ENCODE results near the gene ILKAP.

Gene ILKAP

DNA sequence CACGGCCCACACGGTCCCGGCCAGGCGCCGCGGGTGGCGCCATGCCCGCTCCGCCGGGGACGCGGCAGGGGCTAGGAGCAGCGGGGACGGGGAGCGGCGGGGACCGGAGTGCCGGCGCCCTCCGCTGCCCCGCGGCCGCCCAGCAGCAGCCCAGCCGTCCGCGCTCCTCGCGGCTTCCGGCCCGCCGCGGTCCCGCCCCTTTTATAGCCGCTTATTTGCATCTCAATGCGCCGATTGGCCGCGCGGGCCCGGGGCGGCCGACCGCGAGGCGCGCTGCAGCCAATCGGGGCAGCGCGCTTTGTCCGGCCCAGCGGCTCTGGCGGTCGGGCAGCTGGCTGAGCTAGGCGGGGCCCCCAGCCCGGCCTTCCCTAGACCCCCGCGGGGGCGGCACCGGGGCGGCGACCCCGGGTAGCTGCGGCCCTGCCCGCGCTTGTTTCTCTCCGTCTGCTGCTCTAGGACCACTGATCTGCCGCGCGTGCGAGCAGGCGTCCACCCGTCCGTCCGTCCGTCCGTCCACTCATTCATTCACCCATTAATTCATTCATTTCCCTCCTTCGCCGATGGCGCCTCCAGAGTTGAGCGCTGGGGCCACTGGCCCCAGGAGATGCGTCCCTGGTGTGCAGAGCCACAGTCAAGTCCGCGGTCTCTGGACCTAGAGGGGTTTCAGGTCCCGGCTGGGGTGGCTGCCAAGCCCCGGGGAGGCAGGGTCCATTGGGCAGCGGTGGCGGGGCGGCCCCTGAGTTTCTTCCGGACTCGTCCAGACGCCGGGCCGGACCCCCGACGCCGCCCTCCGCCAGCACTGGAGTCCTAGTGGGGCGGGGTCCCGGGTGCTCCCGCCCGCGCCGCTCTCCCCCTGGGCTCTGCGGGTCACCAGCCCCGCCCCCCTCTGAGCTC lies 36.6 kb upstream of the ILKAP start, which contains the start of gene HES6:
Gene HES6 (minus strand): TSS at position 176 of the 894 bp plus-strand sequence. CDS start 133 bp downstream, at position 43.
- no peaks in the 10 kb centered on the region for H4K20me1 ChIP-seq (ENCODE audit: insufficient read depth, low read length)
- peaks cover 6% of the 10 kb centered on the region; the same call in 1 of the 2 replicates for H3K36me3 ChIP-seq (ENCODE audit: insufficient read depth, low read length)
- H3K27me3 ChIP-seq (ENCODE audit: insufficient read depth, low read length), result 0 out of 2 replicates have a peak, but pooled peaks cover 3% of the 10 kb centered on the region
- H3K9me2 ChIP-seq (ENCODE audit: low read depth, low read length), result no peaks in the 10 kb centered on the region
- H3K9ac ChIP-seq (ENCODE audit: low read length), result peak within 1 kb of the TSS; percentile 88
- peak within 1 kb of the TSS; percentile 82 for H3K4me3 ChIP-seq (ENCODE audit: low read depth, low read length, poor library complexity, severe bottlenecking)
- peak within 1 kb of the TSS; percentile 81 for H3K4me2 ChIP-seq (ENCODE audit: low read length)
- no peaks in the 10 kb centered on the region for H3K9me3 ChIP-seq (ENCODE audit: low read length)
- peak within 1 kb of the TSS; percentile 34 for H3K27ac ChIP-seq (ENCODE audit: low read depth, low read length, poor library complexity, severe bottlenecking)
- H3K4me1 ChIP-seq (ENCODE audit: insufficient read depth, low read length, severe bottlenecking), result peaks cover 25% of the 10 kb centered on the region
- no peak within 1 kb of the TSS for H2AFZ ChIP-seq (ENCODE audit: low read length)
- H3F3A ChIP-seq (ENCODE audit: insufficient read depth, low read length), result no peaks in the 10 kb centered on the region
- no peaks in the 10 kb centered on the region for H3K79me2 ChIP-seq (ENCODE audit: insufficient read depth, low read length)
- TF ChIP-seq EZH2 (IDR thresholded peaks at IDR 0.05; ENCODE audit: borderline replicate concordance, low read length), result no peak
- TF ChIP-seq, protein P1, sequence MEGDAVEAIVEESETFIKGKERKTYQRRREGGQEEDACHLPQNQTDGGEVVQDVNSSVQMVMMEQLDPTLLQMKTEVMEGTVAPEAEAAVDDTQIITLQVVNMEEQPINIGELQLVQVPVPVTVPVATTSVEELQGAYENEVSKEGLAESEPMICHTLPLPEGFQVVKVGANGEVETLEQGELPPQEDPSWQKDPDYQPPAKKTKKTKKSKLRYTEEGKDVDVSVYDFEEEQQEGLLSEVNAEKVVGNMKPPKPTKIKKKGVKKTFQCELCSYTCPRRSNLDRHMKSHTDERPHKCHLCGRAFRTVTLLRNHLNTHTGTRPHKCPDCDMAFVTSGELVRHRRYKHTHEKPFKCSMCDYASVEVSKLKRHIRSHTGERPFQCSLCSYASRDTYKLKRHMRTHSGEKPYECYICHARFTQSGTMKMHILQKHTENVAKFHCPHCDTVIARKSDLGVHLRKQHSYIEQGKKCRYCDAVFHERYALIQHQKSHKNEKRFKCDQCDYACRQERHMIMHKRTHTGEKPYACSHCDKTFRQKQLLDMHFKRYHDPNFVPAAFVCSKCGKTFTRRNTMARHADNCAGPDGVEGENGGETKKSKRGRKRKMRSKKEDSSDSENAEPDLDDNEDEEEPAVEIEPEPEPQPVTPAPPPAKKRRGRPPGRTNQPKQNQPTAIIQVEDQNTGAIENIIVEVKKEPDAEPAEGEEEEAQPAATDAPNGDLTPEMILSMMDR (IDR thresholded peaks at IDR 0.05; ENCODE audit: low read length), result no peak

GRCh38 chr2:238239543-238239862 lies 36.0 kb upstream of the ILKAP start:
- no peak overlapping the region for H2AFZ ChIP-seq (ENCODE audit: low read length)

GRCh38 chr2:238238766-238239542 lies 35.5 kb upstream of the ILKAP start:
- Histone ChIP-seq H3K4me3 (ENCODE audit: low read depth, low read length, poor library complexity, severe bottlenecking) (peak overlapping the region; percentile 82), H3K9me3 (ENCODE audit: low read length) (no peaks in the 10 kb centered on the region), H3K79me2 (ENCODE audit: insufficient read depth, low read length) (no peaks in the 10 kb centered on the region), H3K36me3 (ENCODE audit: insufficient read depth, low read length) (peaks cover 6% of the 10 kb centered on the region; the same call in 1 of the 2 replicates), H4K20me1 (ENCODE audit: insufficient read depth, low read length) (no peaks in the 10 kb centered on the region), H3K27ac (ENCODE audit: low read depth, low read length, poor library complexity, severe bottlenecking) (no peak overlapping the region), H2AFZ (ENCODE audit: low read length) (no peak overlapping the region), H3F3A (ENCODE audit: insufficient read depth, low read length) (no peaks in the 10 kb centered on the region), H3K9ac (ENCODE audit: low read length) (no peak overlapping the region; the same call in 1 of the 2 replicates), H3K9me2 (ENCODE audit: low read depth, low read length) (no peaks in the 10 kb centered on the region), H3K4me1 (ENCODE audit: insufficient read depth, low read length, severe bottlenecking) (peaks cover 25% of the 10 kb centered on the region), H3K4me2 (ENCODE audit: low read length) (peak overlapping the region; percentile 62), H3K27me3 (ENCODE audit: insufficient read depth, low read length) (0 out of 2 replicates have a peak, but pooled peaks cover 3% of the 10 kb centered on the region)
- TF ChIP-seq EZH2 (IDR thresholded peaks at IDR 0.05; ENCODE audit: borderline replicate concordance, low read length), result no peak
- TF ChIP-seq, protein P1 (IDR thresholded peaks at IDR 0.05; ENCODE audit: low read length), result peak; percentile 21; the same call in 1 of the 2 replicates

More at GRCh38 chr2:238239543-238239862, 36.0 kb upstream of the ILKAP start:
- TF ChIP-seq, protein P1 (IDR thresholded peaks at IDR 0.05; ENCODE audit: low read length), result no peak
- no peak for TF ChIP-seq EZH2 (IDR thresholded peaks at IDR 0.05; ENCODE audit: borderline replicate concordance, low read length)
- Histone ChIP-seq H3K9me3 (ENCODE audit: low read length) (no peaks in the 10 kb centered on the region), H3F3A (ENCODE audit: insufficient read depth, low read length) (no peaks in the 10 kb centered on the region), H3K4me1 (ENCODE audit: insufficient read depth, low read length, severe bottlenecking) (peaks cover 25% of the 10 kb centered on the region), H4K20me1 (ENCODE audit: insufficient read depth, low read length) (no peaks in the 10 kb centered on the region), H3K4me2 (ENCODE audit: low read length) (peak overlapping the region; percentile 81), H3K27ac (ENCODE audit: low read depth, low read length, poor library complexity, severe bottlenecking) (no peak overlapping the region), H3K9me2 (ENCODE audit: low read depth, low read length) (no peaks in the 10 kb centered on the region), H3K4me3 (ENCODE audit: low read depth, low read length, poor library complexity, severe bottlenecking) (peak overlapping the region; percentile 82), H3K9ac (ENCODE audit: low read length) (peak overlapping the region; percentile 88), H3K79me2 (ENCODE audit: insufficient read depth, low read length) (no peaks in the 10 kb centered on the region), H3K27me3 (ENCODE audit: insufficient read depth, low read length) (0 out of 2 replicates have a peak, but pooled peaks cover 3% of the 10 kb centered on the region), H3K36me3 (ENCODE audit: insufficient read depth, low read length) (peaks cover 6% of the 10 kb centered on the region; the same call in 1 of the 2 replicates)
